Stimulated activated CD4-positive, alpha-beta T cell treated with anti-CD3 and anti-CD28 coated beads, Interleukin-1b, Interleukin-23, amount 100 ng/mL, for 4 hours (primary cell): Measurements from ENCODE around the gene GGTLC3.
A peak's percentile ranks its signal among the peaks of the same experiment; 100 is the strongest.
"Not testable (repeated sequence)": the region's sequence is repeated elsewhere in the genome, so short reads cannot be mapped to it uniquely, and the experiment has no call there.

Experiments used
- DNase-seq, 2 donors: peaks; one replicate each; pipeline ENCODE4 v3.0.0-alpha.2; 2020; ENCODE audit warnings: low read depth in 2 of 2

GGTLC3 gene

DNA sequence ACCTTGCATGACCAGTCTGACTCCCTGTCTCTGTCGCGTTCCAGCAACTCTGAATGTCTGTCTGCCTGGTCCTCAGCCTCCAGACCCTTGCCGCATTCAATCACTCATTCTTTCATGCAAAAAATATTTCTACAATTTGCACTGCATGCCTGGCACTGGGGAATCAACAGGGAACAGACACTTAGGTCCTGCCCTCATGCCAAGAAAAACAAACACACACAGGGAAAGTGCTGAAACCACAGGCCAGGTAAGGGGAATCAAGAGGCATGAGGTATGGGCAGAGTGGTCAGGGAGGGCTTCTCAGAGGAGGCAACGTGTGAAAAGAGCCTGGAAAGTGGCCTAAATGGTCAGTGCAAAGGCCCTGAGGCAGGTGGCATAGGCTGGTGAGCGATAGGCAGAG, at the start of gene GGTLC3:
TSS of gene GGTLC3 (minus strand) at position 101 of the 400 bp plus-strand sequence. CDS start 264 bp downstream, outside the sequence.
- DNase-seq, result not testable (repeated sequence)

DNA sequence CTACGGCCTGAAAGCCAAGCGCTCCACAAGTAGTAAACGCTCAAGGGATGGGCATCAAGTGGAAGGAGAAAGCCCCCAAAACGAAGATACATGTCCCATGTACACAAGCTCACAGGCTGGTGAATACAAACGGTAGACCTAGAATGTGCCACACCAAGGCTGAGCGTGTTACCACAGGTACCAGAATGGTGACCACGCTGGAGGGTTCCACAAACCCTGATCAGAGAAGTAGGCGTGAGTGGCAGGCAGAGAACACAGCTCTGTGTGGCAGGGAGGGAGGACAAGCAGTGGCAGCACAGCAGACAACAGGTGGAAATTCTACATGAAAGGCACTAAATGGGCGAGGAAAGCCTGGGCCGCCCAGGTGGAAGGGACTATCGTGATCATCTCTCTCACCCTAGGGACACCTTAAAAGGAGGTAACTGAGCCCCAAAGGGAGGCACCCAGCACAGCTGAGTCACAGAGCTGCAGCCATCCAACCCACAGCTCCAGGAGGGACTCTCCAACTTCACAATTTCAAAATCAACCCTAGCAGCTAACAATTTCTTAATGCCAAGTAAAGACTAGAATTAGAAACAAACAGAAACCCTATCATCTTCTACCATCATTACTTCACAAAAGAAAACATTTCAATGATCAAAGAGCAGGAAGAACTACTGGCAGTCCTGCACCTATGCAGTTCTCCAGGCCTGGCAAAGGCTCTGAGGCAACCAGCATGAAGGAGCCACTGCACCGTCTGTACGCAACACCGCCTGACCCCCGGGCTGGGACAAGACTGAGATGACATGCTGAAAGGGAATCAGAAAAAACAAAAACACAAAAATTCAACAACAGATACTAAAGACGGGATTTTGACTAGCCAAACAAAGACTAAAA, 42.4 kb upstream of the GGTLC3 start:
- DNase-seq, result not testable (repeated sequence)

DNA sequence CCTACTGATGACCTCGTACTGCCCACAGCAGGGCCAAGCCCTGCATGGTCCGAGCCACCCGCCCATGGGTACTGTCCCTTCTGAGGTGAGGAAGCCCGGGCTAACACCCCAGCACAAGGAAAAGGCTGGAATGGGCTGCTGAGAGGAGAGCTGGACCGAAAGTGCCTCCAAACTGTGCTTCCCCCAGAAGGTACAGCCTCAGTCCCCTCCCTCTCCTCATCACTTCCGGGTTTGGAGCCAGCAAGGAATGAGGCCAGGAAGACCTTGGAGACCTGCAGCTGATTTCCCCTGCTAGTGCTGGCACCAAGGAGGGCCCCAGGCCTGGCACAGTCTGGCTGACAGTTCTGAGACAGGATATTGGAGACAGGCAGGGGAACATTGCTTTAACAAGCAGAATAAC, 41.0 kb upstream of the GGTLC3 start:
- not testable (repeated sequence) for DNase-seq

DNA sequence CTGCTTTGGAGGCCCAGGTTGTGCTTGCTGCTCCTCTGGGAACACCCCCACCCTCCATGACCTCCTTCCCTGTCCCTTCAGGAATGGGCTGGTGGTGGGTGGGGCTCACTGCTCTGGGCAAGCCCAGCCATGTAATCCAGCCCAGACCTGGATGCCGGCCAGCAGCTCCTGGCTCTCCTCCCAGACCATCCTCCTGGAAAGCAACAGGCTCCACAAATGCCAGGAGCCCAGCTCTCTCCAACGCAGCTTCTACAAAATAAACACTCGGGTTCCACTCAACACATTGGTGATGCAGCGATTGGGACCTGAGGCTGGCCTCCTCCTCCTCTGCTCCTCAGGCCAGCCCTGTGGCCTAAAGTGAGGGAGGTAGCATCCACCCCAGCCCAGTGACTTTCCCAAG, 40.6 kb upstream of the GGTLC3 start:
- not testable (repeated sequence) for DNase-seq

DNA sequence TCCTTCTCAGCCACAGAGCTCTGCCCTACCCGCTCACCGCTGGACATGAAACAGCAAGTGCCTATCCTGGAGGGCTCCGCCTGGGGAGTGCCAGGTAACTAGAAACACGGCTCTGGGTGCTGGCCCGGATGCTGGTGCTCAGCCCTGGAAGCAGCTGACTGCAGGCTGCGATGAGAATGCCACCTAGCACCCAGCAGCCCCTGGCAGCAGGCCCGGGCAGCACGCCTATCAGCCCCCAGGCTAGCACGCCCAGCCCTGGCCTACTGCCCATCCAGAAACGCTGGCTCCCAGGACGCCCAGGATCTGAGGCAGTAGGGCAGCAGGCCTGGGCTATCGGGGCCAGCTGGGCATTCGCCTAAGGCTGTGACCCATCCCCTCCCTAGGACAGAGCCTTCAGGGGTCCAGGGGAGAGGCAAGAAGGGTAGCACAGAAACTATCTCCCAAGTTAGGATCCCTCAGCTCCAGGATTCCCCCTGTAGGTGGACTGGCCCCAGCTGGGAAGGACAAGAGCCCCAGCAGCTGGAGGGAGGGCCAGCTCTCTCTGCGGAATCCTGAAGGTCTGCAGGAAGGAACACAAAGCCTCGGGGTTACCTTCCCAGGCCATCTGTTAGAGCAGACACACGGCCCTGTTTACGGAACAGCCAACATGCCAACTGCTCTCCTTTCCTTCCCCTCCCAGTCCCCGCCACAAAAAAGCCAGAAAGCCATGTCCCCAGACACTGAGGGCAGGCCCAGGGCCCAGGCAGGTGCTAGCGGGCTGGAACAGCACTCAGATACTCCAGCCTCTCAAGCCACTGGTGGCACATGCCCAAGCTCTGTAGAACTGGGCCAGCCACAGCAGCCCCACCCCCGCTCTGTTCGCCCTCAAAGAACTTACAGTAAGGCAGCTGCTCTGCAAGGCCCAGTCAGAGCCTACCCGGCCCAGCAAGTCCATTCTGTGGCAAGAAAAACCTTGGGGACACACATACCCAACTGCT, 36.6 kb upstream of the GGTLC3 start:
- DNase-seq, result not testable (repeated sequence)

DNA sequence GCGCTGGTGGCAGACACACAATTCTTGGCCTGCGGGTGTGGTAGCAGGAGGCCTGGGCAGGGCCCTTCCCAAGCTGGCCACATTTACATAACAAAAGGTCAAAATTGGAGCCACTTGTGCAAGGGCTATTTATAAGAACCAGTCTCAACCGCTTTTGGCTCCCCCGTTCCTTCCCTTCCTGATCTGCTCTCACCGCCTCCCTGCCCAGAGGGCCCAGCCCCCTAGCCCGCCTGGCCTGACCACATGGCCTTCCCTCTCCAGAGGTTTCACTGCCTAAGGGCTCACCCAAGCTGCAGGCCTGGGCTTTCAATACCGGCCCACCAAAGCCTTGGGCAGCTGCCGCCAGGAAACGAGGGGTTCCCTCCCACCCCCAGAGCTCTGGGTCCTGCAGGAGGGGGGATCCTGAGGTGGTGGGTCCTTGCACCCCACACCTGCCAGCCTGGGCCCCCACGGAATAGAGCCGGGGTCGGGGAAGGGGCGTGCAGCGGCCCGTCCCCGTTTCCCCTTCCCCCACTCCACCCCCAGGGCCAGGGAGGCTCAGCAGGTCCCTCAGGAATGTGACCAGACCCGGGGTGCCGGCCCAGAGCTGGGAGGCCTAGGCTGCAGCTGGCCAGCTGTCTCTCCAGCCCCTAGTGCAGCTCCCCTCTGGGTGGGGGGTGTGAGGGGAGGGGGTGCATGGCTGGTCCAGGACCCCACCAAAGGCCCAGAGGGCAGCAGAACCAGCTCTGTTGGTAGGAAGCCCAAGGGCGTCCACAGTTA, 35.1 kb upstream of the GGTLC3 start:
- DNase-seq, result not testable (repeated sequence)

DNA sequence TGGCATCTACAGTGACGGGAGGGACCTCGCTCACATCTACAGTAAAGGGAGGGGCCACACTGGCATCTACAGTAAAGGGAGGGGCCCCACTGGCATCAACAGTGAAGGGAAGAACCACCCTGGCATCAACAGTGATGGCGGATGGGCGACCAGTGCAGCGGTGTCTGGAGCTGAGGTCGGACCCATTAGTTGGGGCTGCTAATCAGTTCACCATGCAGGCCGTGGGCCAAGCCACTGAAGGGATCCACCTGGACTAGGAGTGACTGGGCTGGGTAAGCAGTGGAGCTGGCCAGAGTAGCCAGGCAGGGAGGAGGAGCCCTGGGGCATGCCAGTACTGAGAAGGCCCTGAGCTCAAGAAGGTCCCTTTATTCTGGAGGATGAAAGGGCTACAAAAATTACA, 33.1 kb upstream of the GGTLC3 start:
- DNase-seq, result not testable (repeated sequence)

DNA sequence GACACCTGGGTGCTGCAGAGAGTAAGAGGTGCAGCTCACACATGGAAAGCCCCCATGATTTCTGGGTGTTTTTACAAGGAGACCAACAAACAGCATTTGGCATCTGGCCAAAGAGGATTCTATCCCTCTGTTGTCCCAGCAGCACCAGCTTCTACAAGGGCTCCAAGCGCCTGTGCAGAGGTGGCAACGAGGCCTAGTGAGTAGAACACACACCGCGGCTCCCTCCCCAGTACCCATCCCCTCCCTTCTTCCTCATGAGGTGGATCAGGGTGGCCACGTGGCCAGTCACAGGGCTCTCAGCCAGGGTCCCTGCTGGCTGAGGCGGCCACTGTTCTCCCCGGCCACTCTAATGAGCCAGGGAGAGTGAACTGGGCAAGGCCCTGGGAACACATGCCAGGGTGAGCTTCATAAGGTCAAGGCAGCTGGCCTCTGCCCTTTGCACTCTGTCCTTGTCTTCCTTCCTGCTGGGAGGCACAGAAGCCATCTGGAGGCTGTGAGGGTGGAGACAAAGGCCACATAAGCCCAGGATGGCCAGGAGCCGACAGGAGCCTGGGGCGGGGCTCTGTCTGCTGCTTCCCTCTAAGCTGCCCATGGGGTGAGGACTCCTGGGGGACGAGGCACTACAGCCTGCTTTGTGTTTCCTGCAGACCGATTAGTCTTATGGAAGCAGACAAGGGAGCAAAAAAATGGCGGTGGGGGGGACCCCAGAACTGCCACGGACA, 31.7 kb upstream of the GGTLC3 start:
- DNase-seq, result not testable (repeated sequence)

DNA sequence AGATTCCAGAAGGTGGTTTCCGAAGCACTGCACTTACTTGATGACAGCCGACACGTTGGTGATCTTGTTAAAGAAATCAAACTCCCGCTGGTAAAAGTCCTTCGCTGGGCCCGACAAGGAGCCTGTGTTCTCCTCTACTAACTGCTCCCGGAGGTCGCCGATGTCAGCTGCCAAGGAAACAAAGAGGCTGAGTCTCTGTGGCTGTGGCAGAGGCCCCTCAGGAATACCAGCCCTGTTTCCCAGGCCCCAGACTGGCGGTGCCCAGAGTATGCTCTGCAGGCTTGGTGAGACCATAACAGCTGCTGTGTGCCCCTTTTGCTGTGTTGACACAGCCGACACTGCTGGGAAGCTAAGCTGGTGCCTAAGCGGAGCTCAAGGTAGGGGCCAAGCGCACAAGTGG, 26.7 kb upstream of the GGTLC3 start:
- DNase-seq, result not testable (repeated sequence)

DNA sequence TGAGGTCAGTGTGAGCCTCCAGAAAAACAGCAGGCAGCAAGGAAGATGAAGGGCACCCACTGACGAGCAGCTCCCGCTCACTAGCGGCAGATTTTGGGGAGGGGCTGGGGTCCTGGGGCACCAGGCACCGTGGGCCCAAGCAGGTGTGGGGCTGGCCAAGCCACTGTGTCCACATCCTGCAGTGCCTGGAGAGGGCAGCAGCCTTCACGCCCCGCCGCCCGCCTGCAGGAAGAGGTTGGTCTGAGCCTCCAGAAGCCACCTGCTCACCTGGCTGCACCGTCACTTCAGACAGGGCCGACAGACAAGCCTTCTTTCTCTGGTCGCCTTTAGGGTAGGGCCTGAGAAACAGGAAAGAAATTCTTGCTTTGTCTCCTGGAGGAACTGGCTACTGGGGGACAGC, 25.4 kb upstream of the GGTLC3 start:
- not testable (repeated sequence) for DNase-seq

DNA sequence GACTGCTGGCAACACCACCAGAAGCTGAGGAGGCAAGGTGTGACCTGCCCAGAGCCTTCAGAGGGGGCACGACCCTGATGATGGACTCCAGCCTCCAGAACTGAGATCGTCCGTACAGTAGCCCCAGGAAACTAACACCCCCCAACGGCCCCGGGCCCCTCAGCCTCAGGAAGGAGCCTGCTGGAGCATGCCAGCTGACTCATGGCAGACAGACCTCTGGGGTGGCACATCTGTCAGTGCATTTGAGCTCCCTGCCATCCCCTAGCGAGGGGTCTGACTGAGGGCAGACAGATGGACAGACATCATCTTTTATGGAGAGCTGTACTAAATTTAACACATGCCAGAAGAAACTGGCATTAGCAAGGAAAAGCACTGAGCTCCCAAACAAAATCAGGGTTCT, 22.0 kb upstream of the GGTLC3 start:
- not testable (repeated sequence) for DNase-seq

DNA sequence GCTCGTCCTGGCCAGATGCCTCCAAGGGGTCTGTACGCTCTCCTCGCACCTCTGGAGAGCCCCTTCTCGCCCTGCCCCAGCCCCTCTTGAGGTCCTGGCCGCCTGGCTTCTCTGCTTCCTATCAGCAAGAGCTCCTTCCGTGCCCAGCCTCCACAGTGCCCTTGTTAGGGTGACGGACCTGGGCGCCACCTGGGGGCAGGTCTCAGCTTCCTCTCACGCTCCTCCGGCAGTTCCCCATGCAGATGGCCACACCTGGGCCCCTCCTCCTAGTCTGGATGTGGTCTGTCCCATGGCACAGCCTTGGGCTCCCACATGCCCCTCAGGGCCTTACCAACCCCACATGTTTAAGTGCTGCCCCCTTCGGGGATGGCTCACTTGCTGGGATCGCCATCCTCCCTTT, 16.4 kb upstream of the GGTLC3 start:
- DNase-seq, result not testable (repeated sequence)

DNA sequence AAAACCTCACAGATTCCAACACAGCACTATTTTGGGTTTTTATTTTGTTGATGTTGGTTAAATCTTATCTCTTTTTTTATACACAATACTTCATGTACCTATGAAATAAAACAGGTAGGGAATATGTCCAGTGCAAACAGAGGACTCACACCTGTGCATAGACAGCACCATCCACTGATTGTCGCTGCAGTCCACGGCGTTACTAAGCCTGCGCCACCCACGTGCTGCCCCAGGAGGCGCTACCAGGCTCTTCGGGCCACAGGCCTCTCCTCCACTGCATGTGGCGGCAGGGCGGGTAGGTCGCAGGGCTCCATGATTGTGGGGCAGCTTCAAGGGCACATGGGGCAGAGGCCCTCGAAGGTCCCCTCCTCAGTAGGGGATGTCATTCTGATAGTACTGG, 15.7 kb upstream of the GGTLC3 start:
- not testable (repeated sequence) for DNase-seq

DNA sequence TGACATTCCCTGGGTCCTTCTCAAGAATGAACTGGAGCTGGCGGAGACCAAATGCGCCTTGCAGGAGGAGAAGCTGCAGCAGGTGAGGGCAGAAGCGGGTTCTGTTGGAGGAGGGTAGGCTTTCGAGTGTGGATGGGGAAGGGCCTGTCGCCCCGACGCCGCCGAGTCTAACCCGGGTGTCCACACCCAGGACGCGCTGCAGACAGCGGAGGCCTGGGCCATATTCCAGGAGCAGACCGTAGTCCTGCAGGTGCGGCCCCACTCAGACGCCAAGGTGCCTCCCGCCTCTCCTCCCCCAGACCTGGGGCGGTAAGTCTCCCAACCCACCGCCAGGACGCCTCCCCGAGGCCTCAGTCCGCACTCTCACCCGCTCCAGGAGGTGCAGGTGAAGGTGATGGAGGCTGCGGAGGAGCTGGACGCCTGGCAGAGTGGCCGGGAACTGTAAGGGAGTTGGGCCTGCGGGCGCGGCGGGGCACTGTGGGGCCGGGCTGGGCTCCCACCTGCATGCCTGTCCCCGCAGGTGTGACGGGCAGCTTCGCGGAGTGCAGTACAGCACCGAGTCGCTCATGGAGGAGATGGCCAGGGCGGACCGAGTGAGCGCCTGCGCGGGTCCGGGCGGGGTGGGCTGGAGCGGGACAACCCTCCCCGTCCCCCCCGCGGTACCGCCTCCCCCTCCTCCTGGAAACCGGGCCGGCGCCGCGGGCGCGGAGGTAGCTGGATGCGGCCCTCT, 11.6 kb upstream of the GGTLC3 start:
- peak in 1 of 2 donors; percentile 5 for DNase-seq

DNA sequence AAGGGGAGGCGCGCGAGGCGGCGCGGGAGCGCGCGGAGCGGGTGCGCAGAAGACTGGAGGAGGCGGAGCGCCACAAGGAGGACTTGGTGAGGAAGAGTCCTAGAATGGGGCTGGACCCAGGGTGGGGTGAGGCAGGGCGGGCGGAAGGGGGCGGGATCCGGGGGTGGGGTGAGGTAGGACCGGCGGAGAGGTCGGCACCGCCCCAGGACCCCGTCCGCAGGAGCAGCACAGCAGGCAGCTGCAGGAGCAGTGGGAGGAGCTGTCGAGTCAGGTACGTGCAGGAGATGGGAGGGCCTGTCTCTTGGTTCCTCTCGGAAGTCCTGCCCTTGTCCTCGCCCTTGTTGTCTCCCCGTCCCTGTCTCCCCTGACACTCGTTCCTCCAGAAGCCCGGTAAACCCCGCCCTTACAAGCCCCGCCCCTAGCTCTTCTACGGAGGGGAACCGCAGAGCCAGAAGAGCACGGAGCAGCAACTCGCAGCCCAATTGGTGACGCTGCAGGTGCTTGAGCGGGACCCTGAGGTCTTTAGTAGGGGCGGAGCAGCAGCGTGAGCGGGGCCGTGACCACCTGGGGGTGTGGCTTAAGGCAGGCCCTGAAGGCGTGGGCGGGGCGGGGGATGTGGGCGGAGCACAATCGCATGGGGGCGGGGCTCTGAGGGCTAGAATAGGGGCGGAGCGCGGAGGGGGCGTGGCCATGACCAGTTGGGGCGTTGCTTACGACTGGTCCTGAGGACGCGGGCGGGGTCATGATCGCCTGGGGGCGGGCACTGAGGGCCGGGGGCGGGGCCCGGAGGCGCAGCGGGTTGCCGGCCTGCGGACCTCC, 10.8 kb upstream of the GGTLC3 start:
- peak; percentile 85 to 92 for DNase-seq

DNA sequence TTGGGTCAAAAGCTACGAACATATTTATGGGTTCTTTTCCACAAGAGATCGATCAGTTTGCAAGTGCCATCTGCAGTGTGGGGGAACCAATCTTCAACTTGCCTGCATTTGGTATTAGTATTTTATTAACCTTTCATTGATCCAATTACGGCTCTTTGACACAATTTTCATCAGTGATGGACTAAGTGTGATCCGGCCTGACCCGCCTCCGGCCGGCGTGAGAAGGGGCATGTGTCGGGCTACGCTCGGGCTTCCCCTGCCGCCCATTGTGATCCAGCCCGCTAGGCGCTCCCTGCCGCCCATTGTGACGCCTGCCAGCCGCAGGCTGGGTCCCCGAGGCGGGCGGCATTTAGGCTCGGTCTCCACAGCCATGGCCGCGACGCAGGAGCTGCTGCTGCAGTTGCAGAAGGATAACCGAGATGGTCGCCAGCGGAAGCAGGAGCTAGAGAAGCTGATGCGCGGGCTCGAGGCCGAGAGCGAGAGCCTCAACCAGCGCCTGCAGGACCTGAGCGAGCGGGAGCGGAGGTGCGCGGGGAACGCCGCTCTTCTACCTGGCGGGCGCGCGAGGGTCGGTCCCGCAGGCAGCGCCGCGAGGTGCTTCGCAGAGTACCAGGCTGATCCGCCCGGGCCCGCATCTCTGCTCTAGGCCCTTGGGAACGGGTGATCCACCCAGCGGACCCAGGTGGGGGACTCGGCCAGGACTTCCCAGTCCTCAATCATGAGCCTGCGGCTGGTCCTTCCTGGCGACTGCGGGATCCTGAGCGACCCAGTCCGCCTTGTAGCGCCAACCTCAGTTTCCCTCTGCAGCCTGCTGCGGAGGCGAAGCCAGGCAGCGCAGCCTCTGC, 10.0 kb upstream of the GGTLC3 start, which contains the start of gene TMEM191B:
TSS of gene TMEM191B (plus strand) at position 51 of the 845 bp plus-strand sequence. CDS start at position 230, 179 bp downstream.
- not testable (repeated sequence) for DNase-seq

DNA sequence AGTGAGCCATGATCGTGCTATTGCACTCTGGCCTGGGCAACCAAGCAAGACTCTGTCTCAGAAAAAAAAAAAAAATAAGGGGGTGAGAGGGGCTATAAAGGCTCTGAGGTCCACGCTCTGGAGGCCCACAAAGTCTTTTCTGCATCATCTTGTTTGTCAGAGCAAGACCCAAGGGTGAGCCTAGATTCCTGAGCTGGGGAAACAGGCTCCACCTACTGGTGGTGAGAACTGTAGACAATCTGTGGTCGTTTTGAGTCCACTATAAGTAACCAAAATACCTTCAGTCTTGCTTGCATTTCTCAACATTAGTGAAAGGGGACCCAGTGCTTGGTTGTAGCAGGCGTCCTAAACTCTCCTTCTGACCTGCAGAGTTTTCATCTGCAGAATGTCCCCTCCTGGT, 5.4 kb upstream of the GGTLC3 start:
- DNase-seq, result not testable (repeated sequence)

DNA sequence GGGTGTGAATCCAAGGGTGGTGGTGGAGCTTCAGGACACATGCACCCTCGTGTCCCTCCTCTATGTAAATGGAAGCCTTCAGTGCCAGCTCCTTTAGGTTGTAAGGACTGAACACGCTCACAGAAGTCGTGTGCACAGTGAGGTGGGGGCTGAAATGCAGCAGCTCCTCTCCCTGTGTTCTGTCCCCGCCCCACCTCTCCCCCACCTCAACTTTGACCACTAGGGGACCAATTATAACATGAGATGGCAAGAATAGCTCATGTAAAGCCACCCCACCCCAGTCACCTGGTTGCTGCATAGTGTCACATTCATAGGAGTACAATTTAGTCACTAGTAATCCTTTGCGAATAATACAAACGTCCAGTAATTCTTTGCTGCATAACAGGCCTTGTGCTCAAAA, 4.8 kb upstream of the GGTLC3 start:
- not testable (repeated sequence) for DNase-seq
